T-helper 1 cell treated with Interleukin-12 subunit alpha and Interleukin-12 subunit beta and Interleukin-4 antibody, amounts not matched to agents 30 μg/mL and 1 μg/mL, for 36 hours (primary cell): Measurements from ENCODE around the gene ASB8.
"Not testable (repeated sequence)": the region's sequence is repeated elsewhere in the genome, so short reads cannot be mapped to it uniquely, and the experiment has no call there.

Experiments used
- H3K27ac Mint-ChIP-seq: one replicate; pipeline ENCODE4 v1.8.0; 2021; ENCODE audit warnings: mild to moderate bottlenecking, mixed read lengths
- H3K27me3 Mint-ChIP-seq: one replicate; pipeline ENCODE4 v1.8.0; 2021; ENCODE audit warnings: low read depth, mixed read lengths
- H3K36me3 Mint-ChIP-seq: one replicate; pipeline ENCODE4 v1.8.0; 2021; ENCODE audit warnings: low read depth, mixed read lengths
- H3K4me1 Mint-ChIP-seq: one replicate; pipeline ENCODE4 v1.8.0; 2021; ENCODE audit warnings: low read depth, mixed read lengths
- H3K4me3 Mint-ChIP-seq: one replicate; pipeline ENCODE4 v1.8.0; 2021; ENCODE audit warnings: mild to moderate bottlenecking, moderate library complexity, mixed read lengths
- H3K9me3 Mint-ChIP-seq: one replicate; pipeline ENCODE4 v1.8.0; 2021; ENCODE audit warnings: mixed read lengths

The ASB8 gene

GRCh38 chr12:48118284-48118871, 38.9 kb downstream of the ASB8 start:
- Mint-ChIP-seq H3K9me3 (no peaks in the 10 kb centered on the region), H3K4me3 (peak overlapping the region; percentile 97), H3K4me1 (peaks cover 19% of the 10 kb centered on the region), H3K27me3 (peaks cover 27% of the 10 kb centered on the region), H3K27ac (no peak overlapping the region), H3K36me3 (peaks cover 4% of the 10 kb centered on the region)

- Mint-ChIP-seq H3K4me3 (no peak overlapping the region), H3K27me3 (peaks cover 27% of the 10 kb centered on the region), H3K27ac (no peak overlapping the region), H3K9me3 (no peaks in the 10 kb centered on the region), H3K4me1 (peaks cover 19% of the 10 kb centered on the region), H3K36me3 (no peaks in the 10 kb centered on the region)
These were observed 41.4 kb downstream of the ASB8 start for GRCh38 chr12:48115957-48116356.

DNA sequence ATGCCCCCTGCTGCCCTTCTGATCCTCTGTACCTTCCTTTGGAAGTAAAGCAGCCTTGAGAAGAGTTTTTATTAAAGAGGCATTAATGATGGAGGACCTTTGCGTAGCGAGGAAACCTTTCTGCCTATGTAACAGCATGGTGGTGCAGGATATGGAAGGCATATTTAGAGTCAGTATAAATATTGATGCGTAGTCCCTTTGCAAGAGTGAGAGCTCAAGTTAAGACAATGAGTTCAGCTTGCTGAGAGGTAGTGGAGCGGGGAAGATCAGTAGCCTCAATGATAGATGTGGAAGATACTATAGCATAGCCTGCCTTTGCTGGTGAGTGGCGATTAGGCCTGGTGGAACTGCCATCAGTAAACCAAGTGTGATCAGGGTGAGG, 46.0 kb downstream of the ASB8 start:
- not testable (repeated sequence) for H3K27ac Mint-ChIP-seq, H3K36me3 Mint-ChIP-seq, H3K4me3 Mint-ChIP-seq, H3K9me3 Mint-ChIP-seq
- Mint-ChIP-seq H3K27me3 (peaks cover 30% of the 10 kb centered on the region), H3K4me1 (peaks cover 13% of the 10 kb centered on the region)

DNA sequence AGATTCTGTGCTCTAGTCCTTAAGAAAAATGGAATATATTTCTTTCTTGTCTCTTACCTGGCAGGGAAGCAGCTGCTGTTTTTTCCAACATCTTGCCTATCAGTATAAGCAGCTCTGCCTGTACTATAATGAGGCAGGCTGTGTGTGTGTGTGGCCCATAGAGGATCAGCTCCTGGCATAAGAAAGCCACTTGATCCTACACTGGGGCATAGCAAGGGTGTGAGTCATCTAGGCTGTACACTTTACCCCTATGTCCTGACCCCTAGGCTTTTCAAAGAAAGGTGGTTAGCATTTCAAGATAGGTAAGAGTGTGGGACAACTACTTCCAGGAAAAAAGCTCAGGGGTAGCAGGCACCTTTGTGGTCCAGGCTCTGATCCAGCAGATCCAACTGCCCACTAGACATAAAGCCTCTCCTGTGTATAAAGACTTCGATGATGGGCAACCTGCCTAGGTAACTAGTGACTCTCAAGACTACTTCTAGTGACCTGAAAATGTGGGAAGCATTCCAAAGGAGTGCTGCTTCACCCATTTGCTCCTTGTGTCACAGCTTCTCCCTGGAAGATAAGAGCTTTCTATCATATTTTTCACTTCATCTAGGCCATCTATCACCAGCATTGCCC, 46.5 kb downstream of the ASB8 start:
- H3K27me3 Mint-ChIP-seq, result peaks cover 25% of the 10 kb centered on the region
- no peak overlapping the region for H3K27ac Mint-ChIP-seq
- no peak overlapping the region for H3K4me3 Mint-ChIP-seq
- H3K4me1 Mint-ChIP-seq, result peaks cover 14% of the 10 kb centered on the region
- H3K36me3 Mint-ChIP-seq, result no peaks in the 10 kb centered on the region
- H3K9me3 Mint-ChIP-seq, result no peaks in the 10 kb centered on the region

- peaks cover 4% of the 10 kb centered on the region for H3K36me3 Mint-ChIP-seq
- no peak overlapping the region for H3K4me3 Mint-ChIP-seq
These were observed 47.9 kb downstream of the ASB8 start for GRCh38 chr12:48109424-48109823.

GRCh38 chr12:48106681-48107613, 50.4 kb downstream of the ASB8 start:
- Mint-ChIP-seq H3K4me3 (peak overlapping the region; percentile 97), H3K9me3 (no peaks in the 10 kb centered on the region), H3K27ac (peak overlapping the region; percentile 94), H3K36me3 (peaks cover 6% of the 10 kb centered on the region), H3K4me1 (peaks cover 30% of the 10 kb centered on the region), H3K27me3 (peaks cover 9% of the 10 kb centered on the region)

More at GRCh38 chr12:48109424-48109823, 47.9 kb downstream of the ASB8 start:
- Mint-ChIP-seq H3K9me3 (no peaks in the 10 kb centered on the region), H3K27me3 (peaks cover 15% of the 10 kb centered on the region), H3K4me1 (peaks cover 22% of the 10 kb centered on the region), H3K27ac (no peak overlapping the region)

DNA sequence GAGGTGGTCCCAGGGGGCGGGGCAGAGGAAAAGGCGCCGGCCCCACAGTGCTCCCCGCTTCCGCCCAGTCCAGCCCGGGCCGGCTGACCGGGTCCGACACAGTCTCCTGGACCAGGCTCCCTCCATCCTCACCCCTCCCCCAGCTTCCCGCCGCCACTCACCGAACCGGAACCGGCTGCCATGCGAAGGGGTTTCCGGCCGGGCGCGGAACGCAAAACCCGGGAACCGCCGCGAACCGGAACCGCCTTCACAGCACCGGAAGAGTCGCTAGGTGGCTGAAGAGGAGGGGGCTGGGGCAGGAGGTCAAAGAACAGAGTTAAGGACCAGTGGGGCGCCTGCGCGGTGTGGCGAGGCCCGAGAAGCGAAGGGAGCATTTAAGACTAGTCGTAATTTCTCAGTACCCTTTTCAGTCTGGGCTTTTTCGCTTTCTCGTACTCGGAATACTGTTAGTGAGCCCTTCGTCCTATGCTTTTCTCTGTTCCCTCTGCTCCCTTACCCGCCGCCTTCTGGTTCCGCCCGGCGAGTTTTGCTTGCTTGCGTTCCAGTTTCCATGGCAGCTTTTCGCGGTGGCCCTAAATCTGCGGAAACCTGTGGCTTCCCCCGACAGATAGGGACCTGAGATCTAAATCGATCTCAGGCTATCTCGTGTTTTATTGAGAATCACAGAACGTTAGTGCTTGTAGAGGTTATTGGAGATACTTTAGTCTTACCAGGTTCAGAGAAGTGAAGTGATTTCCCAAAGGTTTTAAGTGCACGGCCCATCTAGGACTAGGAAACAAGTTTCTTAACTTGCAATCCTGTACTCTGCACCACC, 51.2 kb downstream of the ASB8 start, which contains the start of gene SENP1:
Gene SENP1, minus strand, starts transcription at position 213 of the 814 bp plus-strand sequence. CDS start 4,607 bp downstream, outside the sequence.
- H3K27me3 Mint-ChIP-seq, result peaks cover 9% of the 10 kb centered on the region
- H3K27ac Mint-ChIP-seq, result peak within 1 kb of the TSS; percentile 94
- peaks cover 32% of the 10 kb centered on the region for H3K4me1 Mint-ChIP-seq
- H3K9me3 Mint-ChIP-seq, result no peaks in the 10 kb centered on the region
- H3K4me3 Mint-ChIP-seq, result peak within 1 kb of the TSS; percentile 97
- peaks cover 6% of the 10 kb centered on the region for H3K36me3 Mint-ChIP-seq

DNA sequence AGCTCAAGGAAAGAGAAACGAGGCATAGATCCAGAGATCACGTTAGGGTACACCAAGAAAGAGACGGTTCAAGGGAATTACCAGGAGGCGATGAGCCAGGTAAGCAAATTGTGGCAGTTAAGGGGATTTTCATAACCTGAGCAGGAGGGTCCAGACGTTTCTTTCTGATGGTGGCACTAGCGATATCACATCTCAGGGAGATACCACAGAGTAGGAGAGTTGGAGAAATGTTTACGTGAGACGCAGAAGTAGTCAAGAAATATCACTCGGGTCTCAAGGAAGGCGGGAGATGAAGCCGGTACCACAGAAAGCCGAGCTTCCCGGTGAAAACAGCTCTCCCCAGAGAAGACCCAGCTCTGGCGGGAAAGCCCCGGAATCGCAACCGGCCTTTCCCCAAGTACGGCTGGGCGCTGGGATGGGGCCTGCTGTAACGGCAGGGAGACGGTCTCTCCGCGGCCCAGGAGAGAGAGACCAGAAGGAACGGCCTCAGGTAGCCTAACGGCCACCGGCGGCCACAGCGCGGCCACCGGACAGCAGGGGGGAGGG, 51.9 kb downstream of the ASB8 start:
- H3K27me3 Mint-ChIP-seq, result peaks cover 9% of the 10 kb centered on the region
- H3K4me1 Mint-ChIP-seq, result peaks cover 32% of the 10 kb centered on the region
- peak overlapping the region; percentile 94 for H3K27ac Mint-ChIP-seq
- H3K4me3 Mint-ChIP-seq, result peak overlapping the region; percentile 97
- peaks cover 6% of the 10 kb centered on the region for H3K36me3 Mint-ChIP-seq
- no peaks in the 10 kb centered on the region for H3K9me3 Mint-ChIP-seq

DNA sequence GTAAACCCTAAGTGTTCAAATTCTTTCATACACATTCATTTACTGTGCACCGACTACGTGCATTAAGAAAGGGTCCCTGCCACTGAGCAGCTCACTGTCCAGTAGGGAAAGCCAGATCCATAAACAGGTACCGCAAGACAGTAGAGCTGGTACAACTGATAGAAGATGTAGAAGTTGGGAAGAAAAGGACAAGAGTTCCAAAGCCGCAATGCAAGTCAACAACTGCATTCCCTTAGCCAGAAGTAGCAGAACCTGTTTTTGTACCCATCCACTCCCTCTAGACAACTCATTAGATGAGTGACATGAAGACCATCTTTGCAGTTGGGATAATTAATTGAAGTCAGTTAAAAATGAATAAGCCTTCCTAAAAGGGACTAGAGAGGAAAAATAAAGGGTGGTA, 52.8 kb downstream of the ASB8 start:
- Mint-ChIP-seq H3K36me3 (peaks cover 6% of the 10 kb centered on the region), H3K4me1 (peaks cover 29% of the 10 kb centered on the region), H3K27me3 (peaks cover 4% of the 10 kb centered on the region), H3K4me3 (peak overlapping the region; percentile 97), H3K27ac (peak overlapping the region; percentile 94), H3K9me3 (no peaks in the 10 kb centered on the region)
